ENCODE data around the gene THADA. TPM values are rescaled to one million over a fixed set of nuclear protein-coding genes. Genes with fewer than 3 reads are reported as not detected.

The THADA gene
- total and polyA plus RNA-seq, 2 donors (not counting 3 experiments of a cell fraction or from before 2014, with no cell fraction given) = 22.6 to 25.3 TPM

GRCh38 chr2:43458014-43458628, 137.7 kb downstream of the THADA start:
- no peak for FAIRE-seq
- intact Hi-C loops (cut with micrococcal nuclease) (loop anchor here (5.0 kb wide), 1 partner anchor 46 kb away; no protein-coding TSS in a partner anchor), dilution Hi-C loops (cut with MboI; ENCODE audit: extremely low pct_ligation_motif_present, low sequenced_read_pairs) (no loop called here)
- H3K4me1 ChIP-seq (ENCODE audit: control insufficient read depth, extremely low read depth, insufficient read depth, low read length) = peaks cover 72% of the 10 kb centered on the region
- H3K9ac ChIP-seq (replicated peaks; ENCODE audit: extremely low read depth, insufficient read depth, low read length) = no peak overlapping the region
- peak overlapping the region; percentile 49 for H3K27ac ChIP-seq (ENCODE audit: insufficient read depth, low read depth, low read length)
- H3K36me3 ChIP-seq (ENCODE audit: control insufficient read depth in 2 of 2, extremely low read depth in 1 of 2, insufficient read depth in 2 of 2, low read length in 2 of 2) = no peaks in the 10 kb centered on the region
- H3K9me3 ChIP-seq (replicated peaks; ENCODE audit: control insufficient read depth, insufficient read depth, low read length) = no peaks in the 10 kb centered on the region
- DNase-seq (ENCODE audit: low read depth, low spot score) = peak; percentile 30
- ChIA-PET POLR2A (no interaction called here), CTCF (no interaction called here)
- no peaks in the 10 kb centered on the region for H3K9me1 ChIP-seq (replicated peaks; ENCODE audit: control insufficient read depth, extremely low read depth, insufficient read depth, low read length)
- peak overlapping the region; percentile 56 for H3K4me2 ChIP-seq (ENCODE audit: insufficient read depth, low read length)
- no TSS peak for BruUV-seq (replicated peaks)
- TF ChIP-seq EZH2 (IDR thresholded peaks at IDR 0.05; ENCODE audit: borderline replicate concordance, low read depth, low read length, severe bottlenecking) (no peak), JUN (IDR thresholded peaks at IDR 0.05; ENCODE audit: borderline replicate concordance, insufficient read depth, insufficient read length, low read depth) (peak; percentile 40), FOS (IDR thresholded peaks at IDR 0.05; ENCODE audit: borderline replicate concordance, insufficient read depth, low read length) (peak; percentile 27), POLR2AphosphoS5 (IDR thresholded peaks at IDR 0.05; ENCODE audit: insufficient read depth, low read depth, low read length) (no peak), POLR2A (IDR thresholded peaks at IDR 0.05; ENCODE audit: low read depth, low read length) (no peak), CTCF (IDR thresholded peaks at IDR 0.05; ENCODE audit: extremely low read depth in 1 of 2, insufficient read depth in 1 of 2, low read depth in 1 of 2, low read length in 2 of 2) (no peak), GATA2 (IDR thresholded peaks at IDR 0.05; ENCODE audit: insufficient read depth, insufficient read length, low read depth, low read length) (peak; percentile 7)
- no peaks in the 10 kb centered on the region for H4K20me1 ChIP-seq (replicated peaks; ENCODE audit: control insufficient read depth, extremely low read depth, insufficient read depth, low read length)
- no peaks in the 10 kb centered on the region for H3K79me2 ChIP-seq (ENCODE audit: control insufficient read depth, insufficient read depth, low read length)
- H3K27me3 ChIP-seq (ENCODE audit: control insufficient read depth in 2 of 2, insufficient read depth in 2 of 2, low read length in 2 of 2) = no peaks in the 10 kb centered on the region
- no peak overlapping the region for H2AFZ ChIP-seq (ENCODE audit: low read depth, low read length)
- H3K4me3 ChIP-seq (replicated peaks in 1 of 3; ENCODE audit: insufficient read depth in 1 of 3, low read depth in 1 of 3, low read length in 3 of 3) = no peak overlapping the region

Measured in endothelial cell of umbilical vein (primary cell).